DOHH2 (cell line): ENCODE data around the gene RNASEH2C.
"Not testable (repeated sequence)": the region's sequence is repeated elsewhere in the genome, so short reads cannot be mapped to it uniquely, and the experiment has no call there.

Experiments used
- H3F3A ChIP-seq: fragments of 200-600 bp; sonication (generic), shearing (Covaris generic); 2 replicates; pipeline ENCODE4 v1.6.0; 2016; ENCODE audit warnings: antibody characterized with exemption, mild to moderate bottlenecking; ENCODE audit not compliant: control insufficient read depth, insufficient read depth
- H3K27ac ChIP-seq: fragments of 200-600 bp; sonication (generic); 2 replicates; pipeline ENCODE4 v1.5.1; 2014; ENCODE audit warnings: low read depth, mild to moderate bottlenecking, low read length, moderate library complexity
- H3K27me3 ChIP-seq: fragments of 200-600 bp; sonication (generic); 2 replicates; pipeline ENCODE4 v1.6.1; 2014; ENCODE audit warnings: mild to moderate bottlenecking, low read length, mixed read lengths; ENCODE audit not compliant: control insufficient read depth
- H3K36me3 ChIP-seq: fragments of 200-600 bp; sonication (generic); 2 replicates; pipeline ENCODE4 v1.6.1; 2014; ENCODE audit warnings: mild to moderate bottlenecking, low read length, moderate library complexity, mixed read lengths; ENCODE audit not compliant: control insufficient read depth
- H3K4me1 ChIP-seq: fragments of 200-600 bp; sonication (generic); 2 replicates; pipeline ENCODE4 v1.6.1; 2014; ENCODE audit warnings: mild to moderate bottlenecking, low read length, mixed read lengths; ENCODE audit not compliant: control insufficient read depth
- H3K4me2 ChIP-seq: fragments of 200-600 bp; sonication (generic); 2 replicates; pipeline ENCODE4 v1.6.0; 2014; ENCODE audit warnings: mild to moderate bottlenecking, low read length, moderate library complexity
- H3K4me3 ChIP-seq: fragments of 200-600 bp; sonication (generic); 2 replicates; pipeline ENCODE4 v1.5.1; 2014; ENCODE audit warnings: mild to moderate bottlenecking, low read length, mixed read lengths
- H3K79me2 ChIP-seq: fragments of 200-600 bp; sonication (generic); 2 replicates; pipeline ENCODE4 v1.6.1; 2014; ENCODE audit warnings: mild to moderate bottlenecking, low read length, mixed read lengths; ENCODE audit not compliant: control insufficient read depth
- H3K9me2 ChIP-seq: fragments of 200-600 bp; sonication (generic); replicated peaks from 2 replicates; pipeline ENCODE4 v1.6.1; 2014; ENCODE audit warnings: mild to moderate bottlenecking, low read length, mixed read lengths; ENCODE audit not compliant: control insufficient read depth
- H3K9me3 ChIP-seq: fragments of 200-600 bp; sonication (generic); 2 replicates; pipeline ENCODE4 v1.6.1; 2014; ENCODE audit warnings: antibody characterized with exemption, low read length, mixed read lengths; ENCODE audit not compliant: control insufficient read depth, insufficient read depth
- H4K20me1 ChIP-seq: fragments of 200-600 bp; sonication (generic); 2 replicates; pipeline ENCODE4 v1.6.0; 2014; ENCODE audit warnings: low read depth, mild to moderate bottlenecking, antibody characterized with exemption, low read length, moderate library complexity; ENCODE audit not compliant: control insufficient read depth, insufficient read depth
- EZH2phosphoT487 ChIP-seq: fragments of 200-600 bp; sonication (generic); IDR thresholded peaks from 2 replicates; pipeline ENCODE4 v1.6.1; 2017; ENCODE audit warnings: borderline replicate concordance, mild to moderate bottlenecking, antibody characterized with exemption, low read length, moderate library complexity, mixed read lengths
- TF ChIP-seq, protein P1 (sequence below): fragments of 200-600 bp; sonication (generic); IDR thresholded peaks from one replicate; pipeline ENCODE4 v1.5.1; 2014; ENCODE audit warnings: antibody characterized with exemption, mild to moderate bottlenecking, low read depth, low read length; ENCODE audit not compliant: poor library complexity, severe bottlenecking

The RNASEH2C gene

DNA sequence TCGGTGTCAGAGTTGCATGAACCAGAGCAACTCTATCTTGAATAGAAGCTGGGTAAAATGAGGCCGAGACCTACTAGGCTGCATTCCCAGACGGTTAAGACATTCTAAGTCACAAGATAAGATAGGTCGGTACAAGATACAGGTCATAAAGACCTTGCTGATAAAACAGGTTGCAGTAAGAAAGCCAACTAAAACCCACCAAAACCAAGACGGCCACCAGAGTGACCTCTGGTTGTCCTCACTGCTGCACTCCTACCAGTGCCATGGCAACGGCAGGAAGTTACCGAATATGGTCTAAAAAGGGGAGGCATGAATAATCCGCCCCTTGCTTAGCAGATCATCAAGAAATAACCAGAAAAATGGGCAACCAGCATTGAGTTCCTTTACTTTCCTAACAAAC lies 10.9 kb downstream of the RNASEH2C start:
- Histone ChIP-seq H3K27ac (no peak overlapping the region), H3K4me1 (peaks cover 28% of the 10 kb centered on the region), H3K27me3 (0 out of 2 replicates have a peak, but pooled peaks cover 3% of the 10 kb centered on the region), H4K20me1 (no peaks in the 10 kb centered on the region), H3F3A (no peaks in the 10 kb centered on the region; the same call in 1 of the 2 replicates), H3K9me3 (no peaks in the 10 kb centered on the region), H3K4me2 (no peak overlapping the region), H3K4me3 (no peak overlapping the region), H3K79me2 (peaks cover 18% of the 10 kb centered on the region), H3K9me2 (no peaks in the 10 kb centered on the region), H3K36me3 (peaks cover 21% of the 10 kb centered on the region)
- TF ChIP-seq, protein P1, sequence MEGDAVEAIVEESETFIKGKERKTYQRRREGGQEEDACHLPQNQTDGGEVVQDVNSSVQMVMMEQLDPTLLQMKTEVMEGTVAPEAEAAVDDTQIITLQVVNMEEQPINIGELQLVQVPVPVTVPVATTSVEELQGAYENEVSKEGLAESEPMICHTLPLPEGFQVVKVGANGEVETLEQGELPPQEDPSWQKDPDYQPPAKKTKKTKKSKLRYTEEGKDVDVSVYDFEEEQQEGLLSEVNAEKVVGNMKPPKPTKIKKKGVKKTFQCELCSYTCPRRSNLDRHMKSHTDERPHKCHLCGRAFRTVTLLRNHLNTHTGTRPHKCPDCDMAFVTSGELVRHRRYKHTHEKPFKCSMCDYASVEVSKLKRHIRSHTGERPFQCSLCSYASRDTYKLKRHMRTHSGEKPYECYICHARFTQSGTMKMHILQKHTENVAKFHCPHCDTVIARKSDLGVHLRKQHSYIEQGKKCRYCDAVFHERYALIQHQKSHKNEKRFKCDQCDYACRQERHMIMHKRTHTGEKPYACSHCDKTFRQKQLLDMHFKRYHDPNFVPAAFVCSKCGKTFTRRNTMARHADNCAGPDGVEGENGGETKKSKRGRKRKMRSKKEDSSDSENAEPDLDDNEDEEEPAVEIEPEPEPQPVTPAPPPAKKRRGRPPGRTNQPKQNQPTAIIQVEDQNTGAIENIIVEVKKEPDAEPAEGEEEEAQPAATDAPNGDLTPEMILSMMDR: no peak
- no peak for TF ChIP-seq EZH2phosphoT487

DNA sequence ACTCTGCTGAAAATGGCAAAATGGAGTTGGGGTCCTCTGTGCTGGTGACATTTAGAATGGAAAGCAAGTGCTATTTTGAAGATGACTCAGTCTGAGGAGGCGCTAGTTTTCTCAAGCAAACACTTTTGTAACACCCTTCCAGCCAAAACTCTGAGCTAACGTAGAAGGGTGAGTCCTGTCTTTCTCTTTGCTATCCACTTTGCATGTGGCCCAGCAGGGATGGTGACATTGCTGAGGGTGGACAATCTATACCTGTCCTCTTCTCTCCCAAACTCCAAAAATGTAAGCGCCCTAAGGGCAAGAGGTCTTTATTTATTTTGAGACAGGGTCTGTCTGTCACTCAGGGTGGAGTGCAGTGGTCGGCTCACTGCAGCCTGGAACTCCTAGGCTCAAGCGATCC lies 12.1 kb downstream of the RNASEH2C start:
- no peak for TF ChIP-seq EZH2phosphoT487
- TF ChIP-seq, protein P1: no peak
- Histone ChIP-seq H3K27ac (no peak overlapping the region), H3K79me2 (peaks cover 10% of the 10 kb centered on the region), H3K27me3 (0 out of 2 replicates have a peak, but pooled peaks cover 3% of the 10 kb centered on the region), H3K4me3 (no peak overlapping the region), H3K36me3 (peaks cover 9% of the 10 kb centered on the region), H3K9me3 (no peaks in the 10 kb centered on the region), H3K4me2 (no peak overlapping the region), H3K4me1 (peaks cover 27% of the 10 kb centered on the region), H4K20me1 (no peaks in the 10 kb centered on the region), H3F3A (no peaks in the 10 kb centered on the region; the same call in 1 of the 2 replicates), H3K9me2 (no peaks in the 10 kb centered on the region)

DNA sequence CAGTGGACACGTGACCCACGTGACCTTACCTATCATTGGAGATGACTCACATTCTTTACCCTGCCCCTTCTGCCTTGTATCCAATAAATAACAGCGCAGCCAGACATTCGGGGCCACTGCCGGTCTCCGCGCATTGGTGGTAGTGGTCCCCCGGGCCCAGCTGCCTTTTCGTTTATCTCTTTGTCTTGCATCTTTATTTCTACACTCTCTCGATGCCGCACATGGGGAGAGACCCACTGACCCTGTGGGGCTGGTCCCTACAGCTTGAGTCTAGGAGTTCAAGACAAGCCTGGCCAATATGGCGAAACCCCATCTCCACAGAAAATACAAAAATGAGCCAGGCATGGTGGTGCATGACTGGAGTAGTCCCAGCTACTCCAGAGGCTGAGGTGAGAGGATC lies 13.6 kb downstream of the RNASEH2C start:
- H3K36me3 ChIP-seq, H3K79me2 ChIP-seq, H3K9me3 ChIP-seq, H3K27ac ChIP-seq, H3F3A ChIP-seq, H3K27me3 ChIP-seq, H4K20me1 ChIP-seq, H3K4me3 ChIP-seq, H3K9me2 ChIP-seq, H3K4me2 ChIP-seq: not testable (repeated sequence)
- H3K4me1 ChIP-seq: peaks cover 18% of the 10 kb centered on the region

DNA sequence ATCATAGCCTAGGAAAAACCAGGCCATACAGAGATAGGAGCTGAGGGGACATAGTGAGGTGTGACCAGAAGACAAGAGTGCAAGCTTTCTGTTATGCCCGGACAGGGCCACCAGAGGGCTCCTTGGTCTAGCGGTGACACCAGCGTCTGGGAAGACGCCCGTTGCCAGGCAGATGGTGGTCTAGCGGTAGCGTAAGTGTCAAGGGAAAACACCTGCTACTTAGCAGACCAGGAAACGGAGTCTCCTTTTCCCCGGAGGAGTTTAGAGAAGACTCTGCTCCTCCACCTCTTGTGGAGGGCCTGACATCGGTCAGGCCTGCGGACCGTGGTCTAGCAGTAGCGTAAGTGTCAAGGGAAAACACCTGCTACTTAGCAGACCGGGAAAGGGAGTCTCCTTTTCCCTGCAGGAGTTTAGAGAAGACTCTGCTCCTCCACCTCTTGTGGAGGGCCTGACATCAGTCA lies 14.3 kb downstream of the RNASEH2C start:
- not testable (repeated sequence) for H3K36me3 ChIP-seq, H3K27ac ChIP-seq, H3F3A ChIP-seq, H3K9me3 ChIP-seq, H3K27me3 ChIP-seq, H4K20me1 ChIP-seq, H3K79me2 ChIP-seq, H3K9me2 ChIP-seq
- peak overlapping the region; percentile 65 for H3K4me2 ChIP-seq
- H3K4me3 ChIP-seq: peak overlapping the region; percentile 45
- peaks cover 17% of the 10 kb centered on the region for H3K4me1 ChIP-seq
